Vagina (tissue), 2 donors: ENCODE data around the gene CAMK4. TPM values are rescaled to one million over a fixed set of nuclear protein-coding genes. Genes with fewer than 3 reads are reported as not detected.

Experiments
- DNase-seq, 2 donors: peaks; one replicate each; pipeline ENCODE4 v3.0.0-alpha.2; 2017; ENCODE audit errors: extremely low spot score in 2 of 2
- H3K27ac ChIP-seq: fragments of 200-600 bp; sonication (generic); one replicate; pipeline ENCODE4 v1.5.1; 2019
- H3K27me3 ChIP-seq: fragments of 200-600 bp; sonication (generic); one replicate; pipeline ENCODE4 v1.5.1; 2019
- H3K36me3 ChIP-seq, 2 donors: fragments of 200-600 bp; sonication (generic); one replicate each; pipeline ENCODE4 v1.5.1; 2017 to 2019
- H3K4me1 ChIP-seq: fragments of 200-600 bp; sonication (generic); one replicate; pipeline ENCODE4 v1.5.1; 2019
- H3K4me3 ChIP-seq, 2 donors: fragments of 200-600 bp; sonication (generic); 1 replicate in 1 of 2; 2 replicates in 1 of 2; pipeline ENCODE4 v1.5.1; 2016 to 2019
- H3K9me3 ChIP-seq: fragments of 200-600 bp; sonication (generic); one replicate; pipeline ENCODE4 v1.5.1; 2019
- POLR2A ChIP-seq, 2 donors: fragments of 450-650 bp; IDR thresholded peaks; one replicate each; pipeline ENCODE4 v1.6.1; 2017; ENCODE audit warnings: antibody characterized with exemption in 2 of 2, mild to moderate bottlenecking in 2 of 2, moderate library complexity in 2 of 2
- POLR2AphosphoS5 ChIP-seq, 2 donors: sonication (generic); formaldehyde crosslinking; IDR thresholded peaks; one replicate each; pipeline ENCODE4 v1.9.0; 2017; ENCODE audit warnings: antibody characterized with exemption in 2 of 2, mild to moderate bottlenecking in 2 of 2, low read depth in 1 of 2; ENCODE audit not compliant: insufficient read depth in 1 of 2
- intact Hi-C: fragments of 100-400 bp; cut with DNase I; formaldehyde crosslinking; loops from one replicate; pipeline ENCODE4 v1.15.1; 2023
- total RNA-seq: library from RNA; depleted of rRNA; stranded (reverse); fragments of >200 nt; gene quantifications from one replicate; pipeline ENCODE4 v1.2.3, GENCODE V29; 2016
- TF ChIP-seq, protein P1 (sequence below), 3 experiments: fragments of 450-650 bp in 2 of 3; fragments of 200-600 bp in 1 of 3; sonication (generic) in 1 of 3; IDR thresholded peaks; one replicate each; pipeline ENCODE4 v1.5.1; 2017 to 2019; ENCODE audit warnings: antibody characterized with exemption in 3 of 3, mild to moderate bottlenecking in 2 of 3, moderate library complexity in 2 of 3

Gene CAMK4
- total RNA-seq, 1 donor from 2014 or later: 11.8 TPM

- DNase-seq: no peak
- no peaks in the 10 kb centered on the region for H3K27me3 ChIP-seq
- no peaks in the 10 kb centered on the region for H3K9me3 ChIP-seq
- H3K4me3 ChIP-seq: no peak overlapping the region
- intact Hi-C loops: no loop called here
- peaks cover 9% of the 10 kb centered on the region for H3K4me1 ChIP-seq
- H3K27ac ChIP-seq: no peak overlapping the region
- TF ChIP-seq, protein P1, sequence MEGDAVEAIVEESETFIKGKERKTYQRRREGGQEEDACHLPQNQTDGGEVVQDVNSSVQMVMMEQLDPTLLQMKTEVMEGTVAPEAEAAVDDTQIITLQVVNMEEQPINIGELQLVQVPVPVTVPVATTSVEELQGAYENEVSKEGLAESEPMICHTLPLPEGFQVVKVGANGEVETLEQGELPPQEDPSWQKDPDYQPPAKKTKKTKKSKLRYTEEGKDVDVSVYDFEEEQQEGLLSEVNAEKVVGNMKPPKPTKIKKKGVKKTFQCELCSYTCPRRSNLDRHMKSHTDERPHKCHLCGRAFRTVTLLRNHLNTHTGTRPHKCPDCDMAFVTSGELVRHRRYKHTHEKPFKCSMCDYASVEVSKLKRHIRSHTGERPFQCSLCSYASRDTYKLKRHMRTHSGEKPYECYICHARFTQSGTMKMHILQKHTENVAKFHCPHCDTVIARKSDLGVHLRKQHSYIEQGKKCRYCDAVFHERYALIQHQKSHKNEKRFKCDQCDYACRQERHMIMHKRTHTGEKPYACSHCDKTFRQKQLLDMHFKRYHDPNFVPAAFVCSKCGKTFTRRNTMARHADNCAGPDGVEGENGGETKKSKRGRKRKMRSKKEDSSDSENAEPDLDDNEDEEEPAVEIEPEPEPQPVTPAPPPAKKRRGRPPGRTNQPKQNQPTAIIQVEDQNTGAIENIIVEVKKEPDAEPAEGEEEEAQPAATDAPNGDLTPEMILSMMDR (IDR thresholded peaks at IDR 0.05): no peak
- TF ChIP-seq POLR2AphosphoS5 (IDR thresholded peaks at IDR 0.05; ENCODE audit: insufficient read depth in 1 of 2, low read depth in 1 of 2) (no peak), POLR2A (IDR thresholded peaks at IDR 0.05) (no peak)
- H3K36me3 ChIP-seq: no peaks in the 10 kb centered on the region
Observed at GRCh38 chr5:111228520-111229220, 4.5 kb downstream of the CAMK4 start.

DNA sequence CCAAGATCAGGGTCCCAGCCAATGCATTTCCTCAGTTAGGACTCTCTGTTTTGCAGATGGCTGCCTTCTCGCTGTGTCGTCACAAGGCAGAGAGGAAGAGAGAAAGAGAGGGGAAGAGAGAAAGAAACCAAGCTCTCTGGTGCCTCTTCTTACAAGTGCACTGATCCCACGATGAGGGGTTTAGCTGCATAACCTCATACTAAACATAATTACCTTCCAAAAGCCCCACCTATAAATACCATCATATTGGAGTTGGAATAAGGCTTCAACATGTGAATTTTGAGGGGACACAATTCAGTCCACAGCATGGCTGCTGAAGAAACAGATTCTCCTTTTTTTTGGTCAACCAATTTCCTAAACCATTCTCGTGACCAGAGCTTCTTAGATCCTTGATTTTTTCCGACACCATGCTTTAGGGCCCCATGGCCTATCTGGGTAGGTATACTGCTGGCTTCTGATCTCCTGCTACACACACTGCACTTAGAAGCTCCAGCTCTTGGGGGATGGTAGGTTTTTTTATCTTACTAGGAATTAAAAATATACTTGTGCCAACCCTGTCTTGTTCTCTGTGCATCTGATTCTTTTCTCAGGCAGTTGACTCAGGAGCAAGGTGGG is 5.1 kb downstream of the CAMK4 start:
- intact Hi-C loops: no loop called here
- Histone ChIP-seq H3K36me3 (no peaks in the 10 kb centered on the region), H3K4me1 (peaks cover 7% of the 10 kb centered on the region), H3K4me3 (no peak overlapping the region), H3K9me3 (no peaks in the 10 kb centered on the region), H3K27me3 (no peaks in the 10 kb centered on the region), H3K27ac (no peak overlapping the region)
- TF ChIP-seq POLR2A (IDR thresholded peaks at IDR 0.05) (no peak), POLR2AphosphoS5 (IDR thresholded peaks at IDR 0.05; ENCODE audit: insufficient read depth in 1 of 2, low read depth in 1 of 2) (no peak)
- TF ChIP-seq, protein P1 (IDR thresholded peaks at IDR 0.05): no peak
- no peak for DNase-seq

GRCh38 chr5:111229871-111230810 is 6.0 kb downstream of the CAMK4 start:
- H3K4me3 ChIP-seq: no peak overlapping the region
- no peaks in the 10 kb centered on the region for H3K36me3 ChIP-seq
- TF ChIP-seq, protein P1 (IDR thresholded peaks at IDR 0.05): no peak
- no peak for TF ChIP-seq POLR2AphosphoS5 (IDR thresholded peaks at IDR 0.05; ENCODE audit: insufficient read depth in 1 of 2, low read depth in 1 of 2)
- TF ChIP-seq POLR2A (IDR thresholded peaks at IDR 0.05): no peak
- no peak for DNase-seq
- H3K9me3 ChIP-seq: no peaks in the 10 kb centered on the region
- intact Hi-C loops: no loop called here
- H3K27me3 ChIP-seq: no peaks in the 10 kb centered on the region
- no peaks in the 10 kb centered on the region for H3K4me1 ChIP-seq
- no peak overlapping the region for H3K27ac ChIP-seq

GRCh38 chr5:111231119-111231518 is 6.9 kb downstream of the CAMK4 start:
- H3K4me3 ChIP-seq: no peak overlapping the region
- DNase-seq: no peak
- no peak overlapping the region for H3K27ac ChIP-seq
- no peaks in the 10 kb centered on the region for H3K27me3 ChIP-seq
- intact Hi-C loops: no loop called here
- no peaks in the 10 kb centered on the region for H3K36me3 ChIP-seq
- H3K4me1 ChIP-seq: no peaks in the 10 kb centered on the region
- TF ChIP-seq, protein P1 (IDR thresholded peaks at IDR 0.05): no peak
- TF ChIP-seq POLR2A (IDR thresholded peaks at IDR 0.05) (no peak), POLR2AphosphoS5 (IDR thresholded peaks at IDR 0.05; ENCODE audit: insufficient read depth in 1 of 2, low read depth in 1 of 2) (no peak)
- H3K9me3 ChIP-seq: no peaks in the 10 kb centered on the region
